ENCODE results near the gene PUS7. TPM values are rescaled to one million over a fixed set of nuclear protein-coding genes. Genes with fewer than 3 reads are reported as not detected.

Gene PUS7
- total and polyA plus RNA-seq, 4 donors: 5.0 to 16.7 (median 10.8) TPM

- Histone ChIP-seq H3K27me3 (ENCODE audit: control insufficient read depth in 3 of 3, insufficient read depth in 3 of 3, low read length in 2 of 3) (no peaks in the 10 kb centered on the region), H3K4me1 (ENCODE audit: control insufficient read depth in 5 of 5, insufficient read depth in 5 of 5, low read length in 5 of 5) (no peaks in the 10 kb centered on the region), H3K9ac (ENCODE audit: insufficient read depth in 1 of 2, low read length in 2 of 2) (no peak overlapping the region), H3K4me3 (no peak overlapping the region), H3K36me3 (ENCODE audit: control insufficient read depth in 4 of 4, insufficient read depth in 4 of 4, low read length in 4 of 4) (no peaks in the 10 kb centered on the region), H3K9me3 (ENCODE audit: control insufficient read depth in 4 of 4, insufficient read depth in 3 of 4, low read length in 3 of 4) (no peaks in the 10 kb centered on the region), H3K27ac (ENCODE audit: low read depth in 1 of 2, low read length in 1 of 2) (no peak overlapping the region)
- no peak for ATAC-seq (ENCODE audit: insufficient read depth, low FRiP score)
- no peak for TF ChIP-seq CTCF (IDR thresholded peaks at IDR 0.05; ENCODE audit: control extremely low read depth, extremely low read depth)
- 93 to 96% methylated on average over 5 of the region's 5 CpGs for WGBS, 2 donors
- DNase-seq: no peak
These were observed 113.2 kb downstream of the PUS7 start for GRCh38 chr7:105408791-105409410.

Other genes with a start within 250 kb of the PUS7 start
- 10 to 100 TPM; 33.3 to 71.2 TPM for gene SRPK2, start 133.3 kb downstream of the PUS7 start, total RNA-seq
- gene SRPK2, start 133.3 kb downstream of the PUS7 start, polyA plus RNA-seq: 10 to 100 TPM; 10.8 to 13.1 TPM
- 10 to 100 TPM; 16.0 to 21.9 TPM for gene RINT1, start 9.9 kb upstream of the PUS7 start, total RNA-seq
- gene RINT1, start 9.9 kb upstream of the PUS7 start, polyA plus RNA-seq: 10 to 100 TPM in 1 of 2 donors, 1 to 10 TPM in 1; 8.4 to 20.2 TPM
- gene EFCAB10, start 59.2 kb upstream of the PUS7 start, total RNA-seq: 10 to 100 TPM; 18.5 to 23.2 TPM
- gene EFCAB10, start 59.2 kb upstream of the PUS7 start, polyA plus RNA-seq: 1 to 10 TPM; 4.5 to 7.0 TPM

Measured in lung (tissue), 12 donors.